ENCODE results near the gene BAIAP2L1.

The BAIAP2L1 gene

GRCh38 chr7:98354511-98355249 is 46.2 kb downstream of the BAIAP2L1 start:
- peak overlapping the region; percentile 64 for H3K27ac ChIP-seq
- TF ChIP-seq CTCF (conservative IDR thresholded peaks at IDR 0.05): no peak
- TF ChIP-seq ZFX (IDR thresholded peaks at IDR 0.05): peak; percentile 14; the same call in 1 of the 2 replicates

GRCh38 chr7:98354052-98354451 is 46.8 kb downstream of the BAIAP2L1 start:
- peak overlapping the region; percentile 64 for H3K27ac ChIP-seq
- no peak for TF ChIP-seq ZFX (IDR thresholded peaks at IDR 0.05)
- TF ChIP-seq CTCF (conservative IDR thresholded peaks at IDR 0.05): no peak

GRCh38 chr7:98352621-98353020 is 48.3 kb downstream of the BAIAP2L1 start:
- no peak for TF ChIP-seq ZFX (IDR thresholded peaks at IDR 0.05)
- no peak for TF ChIP-seq CTCF (conservative IDR thresholded peaks at IDR 0.05)
- H3K27ac ChIP-seq: no peak overlapping the region

DNA sequence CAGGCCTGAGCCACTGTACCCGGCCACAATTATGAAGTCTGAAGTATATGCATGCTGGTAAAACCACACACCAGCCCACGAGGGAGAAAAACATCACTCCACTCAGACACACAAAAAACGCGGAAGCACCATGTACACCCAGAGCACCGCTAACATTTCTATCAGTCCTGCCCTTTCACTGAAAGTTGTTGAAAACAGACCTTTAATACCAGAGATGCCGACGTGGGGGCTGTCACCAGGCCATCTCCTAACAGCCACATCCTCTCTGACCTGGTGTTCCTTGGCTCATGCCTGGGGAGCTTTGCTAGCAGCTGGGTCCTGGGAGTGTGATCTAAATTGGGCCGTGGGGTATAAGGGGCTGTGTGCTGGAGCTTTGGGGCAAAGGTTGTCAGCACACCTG is 49.8 kb downstream of the BAIAP2L1 start:
- H3K27ac ChIP-seq: no peak overlapping the region
- TF ChIP-seq ZFX (IDR thresholded peaks at IDR 0.05) (no peak), CTCF (conservative IDR thresholded peaks at IDR 0.05) (no peak)

GRCh38 chr7:98348726-98349474 is 52.0 kb downstream of the BAIAP2L1 start:
- no peak overlapping the region for H3K27ac ChIP-seq
- TF ChIP-seq CTCF (conservative IDR thresholded peaks at IDR 0.05) (no peak), ZFX (IDR thresholded peaks at IDR 0.05) (no peak)

GRCh38 chr7:98346515-98347069 is 54.3 kb downstream of the BAIAP2L1 start:
- H3K27ac ChIP-seq: no peak overlapping the region

More at GRCh38 chr7:98346515-98347069, 54.3 kb downstream of the BAIAP2L1 start:
- TF ChIP-seq ZFX (IDR thresholded peaks at IDR 0.05) (peak; percentile 19; the same call in 1 of the 2 replicates), CTCF (conservative IDR thresholded peaks at IDR 0.05) (no peak)

Data from C4-2B (cell line).